IMR-90 (cell line): ENCODE results near the gene MYT1. TPM values are rescaled to one million over a fixed set of nuclear protein-coding genes. Genes with fewer than 3 reads are reported as not detected.

Experiments
- ATAC-seq: fragments of 200-7000 bp; cut with Tn5 transposase; 2 replicates; pipeline ENCODE4 v1.9.1; 2020; ENCODE audit warnings: low read depth, mild to moderate bottlenecking, moderate library complexity
- BruUV-seq: library from RNA; stranded (reverse); fragments of 400-500 nt; replicated peaks from 2 replicates; lab custom pipeline; 2021; lab: Mats Ljungman, UMichigan
- CTCF ChIA-PET: fragments of 300-600 bp; formaldehyde crosslinking; extraction: SDS; loops from one replicate; lab custom pipeline; 2021; ENCODE audit warnings: antibody characterized with exemption; lab: Yijun Ruan, JAX
- POLR2A ChIA-PET: fragments of 300-600 bp; sonication (Branson Sonifier 250); formaldehyde crosslinking; loops from one replicate; lab custom pipeline; 2022; ENCODE audit warnings: antibody characterized with exemption; ENCODE audit not compliant: unreplicated experiment; lab: Charles Lee
- DNase-seq: peaks from one replicate; pipeline ENCODE4 v3.0.0; 2013
- H2AFZ ChIP-seq: replicated peaks from 2 replicates; pipeline ENCODE3; 2013; ENCODE audit warnings: low read length, mild to moderate bottlenecking; ENCODE audit not compliant: poor library complexity
- H2AK5ac ChIP-seq: 2 replicates; pipeline ENCODE4 v1.6.1; 2013; ENCODE audit warnings: low read depth, low read length, inconsistent platforms
- H2AK9ac ChIP-seq: replicated peaks from 2 replicates; pipeline ENCODE3; 2013; ENCODE audit warnings: mild to moderate bottlenecking, low read depth, low read length, moderate library complexity; ENCODE audit not compliant: poor library complexity
- H2BK120ac ChIP-seq: 2 replicates; pipeline ENCODE4 v1.6.1; 2013; ENCODE audit warnings: low read depth, low read length, inconsistent platforms
- H2BK15ac ChIP-seq: 3 replicates; pipeline ENCODE4 v1.6.1; 2013; ENCODE audit warnings: low read depth, low read length, inconsistent platforms
- H2BK20ac ChIP-seq: 2 replicates; pipeline ENCODE4 v1.6.1; 2013; ENCODE audit warnings: low read depth, mild to moderate bottlenecking, inconsistent platforms, low read length, moderate library complexity
- H2BK5ac ChIP-seq: 2 replicates; pipeline ENCODE4 v1.6.1; 2013; ENCODE audit warnings: mild to moderate bottlenecking, low read depth, low read length, inconsistent platforms; ENCODE audit not compliant: poor library complexity, severe bottlenecking
- H3K14ac ChIP-seq: replicated peaks from 2 replicates; pipeline ENCODE4 v1.6.1; 2013; ENCODE audit warnings: low read depth, low read length, inconsistent platforms
- H3K18ac ChIP-seq: 2 replicates; pipeline ENCODE4 v1.6.1; 2013; ENCODE audit warnings: low read depth, low read length, control low read depth
- H3K23ac ChIP-seq: 2 replicates; pipeline ENCODE4 v1.6.1; 2013; ENCODE audit warnings: low read depth, low read length, inconsistent platforms
- H3K27ac ChIP-seq: 2 replicates; pipeline ENCODE4 v1.5.1; 2013; ENCODE audit warnings: mild to moderate bottlenecking, control low read depth, low read length; ENCODE audit not compliant: insufficient read depth
- H3K27me3 ChIP-seq: 2 replicates; pipeline ENCODE4 v1.6.1; 2013; ENCODE audit warnings: low read length; ENCODE audit not compliant: control insufficient read depth, insufficient read depth
- H3K36me3 ChIP-seq: 2 replicates; pipeline ENCODE4 v1.6.1; 2013; ENCODE audit warnings: low read length, mixed read lengths; ENCODE audit not compliant: control insufficient read depth, insufficient read depth
- H3K4ac ChIP-seq: 2 replicates; pipeline ENCODE4 v1.6.1; 2013; ENCODE audit warnings: low read depth, low read length, inconsistent platforms
- H3K4me1 ChIP-seq: 2 replicates; pipeline ENCODE4 v1.6.1; 2013; ENCODE audit warnings: low read length, mixed read lengths; ENCODE audit not compliant: control insufficient read depth, insufficient read depth
- H3K4me2 ChIP-seq: 2 replicates; pipeline ENCODE4 v1.6.1; 2013; ENCODE audit warnings: low read depth, mild to moderate bottlenecking, control low read depth, low read length, moderate library complexity
- H3K4me3 ChIP-seq: 2 replicates; pipeline ENCODE4 v1.5.1; 2013; ENCODE audit warnings: low read depth, mild to moderate bottlenecking, control low read depth, low read length, moderate library complexity; ENCODE audit not compliant: insufficient read depth
- H3K56ac ChIP-seq: 2 replicates; pipeline ENCODE4 v1.6.1; 2013; ENCODE audit warnings: low read length, inconsistent platforms; ENCODE audit not compliant: insufficient read depth; ENCODE audit errors: extremely low read depth
- H3K79me1 ChIP-seq, 2 experiments: 2 replicates each; pipeline ENCODE4 v1.6.1; 2013; ENCODE audit warnings: low read length in 2 of 2, inconsistent platforms in 1 of 2, low read depth in 1 of 2
- H3K9ac ChIP-seq: 2 replicates; pipeline ENCODE4 v1.6.1; 2013; ENCODE audit warnings: low read depth, low read length, control low read depth
- H3K9me1 ChIP-seq: 2 replicates; pipeline ENCODE4 v1.6.1; 2013; ENCODE audit warnings: low read length, inconsistent platforms; ENCODE audit not compliant: insufficient read depth
- H3K9me3 ChIP-seq: 2 replicates; pipeline ENCODE4 v1.6.1; 2013; ENCODE audit warnings: low read length; ENCODE audit not compliant: control insufficient read depth, insufficient read depth
- H4K20me1 ChIP-seq: 2 replicates; pipeline ENCODE4 v1.6.1; 2013; ENCODE audit warnings: low read length, inconsistent platforms; ENCODE audit not compliant: insufficient read depth
- H4K5ac ChIP-seq: 2 replicates; pipeline ENCODE4 v1.6.1; 2013; ENCODE audit warnings: mild to moderate bottlenecking, low read depth, low read length, control low read depth
- H4K8ac ChIP-seq, 2 experiments: 2 replicates each; pipeline ENCODE4 v1.6.1; 2013; ENCODE audit warnings: low read depth in 2 of 2, low read length in 2 of 2, control low read depth in 1 of 2, inconsistent platforms in 1 of 2
- H4K91ac ChIP-seq: 2 replicates; pipeline ENCODE4 v1.6.1; 2013; ENCODE audit warnings: low read depth, low read length, inconsistent platforms; ENCODE audit not compliant: insufficient read depth
- BHLHE40 ChIP-seq: fragments of 150-350 bp; IDR thresholded peaks from 2 replicates; pipeline ENCODE4 v1.6.1; 2016; ENCODE audit warnings: mild to moderate bottlenecking, low read depth, low read length
- MAZ ChIP-seq: IDR thresholded peaks from 2 replicates; pipeline ENCODE4 v1.6.1; 2012; ENCODE audit warnings: low read depth, mild to moderate bottlenecking, low read length, improper control_type of control experiment, moderate library complexity, borderline replicate concordance
- WGBS, 2 experiments: methylation state at CpG; one replicate each; pipeline versions ENCODE4 v1.1.5 to v1.1.7; 2013; ENCODE audit warnings: missing lambda C conversion rate in 2 of 2; ENCODE audit not compliant: insufficient read length in 1 of 2; ENCODE audit errors: extremely low coverage in 2 of 2; 5-methylcytosine and 5-hydroxymethylcytosine counted together
- dilution Hi-C: fragments of 300-500 bp; cut with HindIII; formaldehyde crosslinking; loops from one replicate; pipeline ENCODE4 v1.14.3; 2018; ENCODE audit warnings: low sequenced_read_pairs; ENCODE audit not compliant: unreplicated experiment
- in situ Hi-C: fragments of 300-500 bp; cut with MboI; formaldehyde crosslinking; loops from 3 replicates; pipeline ENCODE4 v1.14.3; 2019; ENCODE audit warnings: low sequenced_read_pairs, inconsistent platforms, mixed read lengths
- intact Hi-C: fragments of 100-400 bp; cut with micrococcal nuclease; formaldehyde crosslinking; loops from 2 replicates; pipeline ENCODE4 v1.10.0; 2022
- polyA plus RNA-seq, 3 experiments: library from polyadenylated mRNA; depleted of rRNA; stranded (reverse); fragments of >200 nt; gene quantifications; 2 replicates each; pipeline ENCODE4 v1.2.3, GENCODE V29; 2012; ENCODE audit warnings: low replicate concordance in 1 of 3
- total RNA-seq: library from RNA; depleted of rRNA; stranded (reverse); fragments of >200 nt; gene quantifications from 2 replicates; pipeline ENCODE4 v1.2.3, GENCODE V29; 2012

Gene MYT1
- total and polyA plus RNA-seq, 2 of the 4 experiments (the other 2 are of a cell fraction) = not detected

GRCh38 chr20:64228086-64228653 lies 63.9 kb downstream of the MYT1 start:
- ATAC-seq = no peak
- dilution Hi-C loops (no loop called here), in situ Hi-C loops (no loop called here), intact Hi-C loops (no loop called here)
- Histone ChIP-seq H2BK120ac (no peak overlapping the region), H4K20me1 (no peaks in the 10 kb centered on the region), H3K36me3 (no peaks in the 10 kb centered on the region), H3K14ac (no peak overlapping the region), H2BK15ac (no peak overlapping the region), H3K23ac (no peak overlapping the region), H3K18ac (no peak overlapping the region), H2AK5ac (no peak overlapping the region), H3K79me1 (no peaks in the 10 kb centered on the region; a peak in 1 of 4 replicates), H2AK9ac (no peak overlapping the region), H3K4me3 (no peak overlapping the region), H3K4me1 (peaks cover 19% of the 10 kb centered on the region), H3K27ac (no peak overlapping the region), H4K5ac (no peak overlapping the region), H2AFZ (no peak overlapping the region), H2BK20ac (no peak overlapping the region), H2BK5ac (no peak overlapping the region), H3K9me1 (peaks cover 19% of the 10 kb centered on the region), H4K8ac (no peak overlapping the region), H3K4me2 (no peak overlapping the region), H3K9ac (no peak overlapping the region), H4K91ac (no peak overlapping the region), H3K9me3 (no peaks in the 10 kb centered on the region), H3K4ac (no peak overlapping the region), H3K27me3 (peaks cover 6% of the 10 kb centered on the region; the same call in 1 of the 2 replicates), H3K56ac (no peak overlapping the region)
- TF ChIP-seq BHLHE40 (no peak), MAZ (no peak)
- ChIA-PET CTCF (no interaction called here), POLR2A (no interaction called here)
- BruUV-seq = no TSS peak
- DNase-seq = no peak
- WGBS, 2 experiments = no CpG with 5 or more reads among the region's 8 CpGs
